H9 (cell line): ENCODE measurements around the gene ANK3. TPM values are rescaled to one million over a fixed set of nuclear protein-coding genes. Genes with fewer than 3 reads are reported as not detected.
"Not testable (repeated sequence)": the region's sequence is repeated elsewhere in the genome, so short reads cannot be mapped to it uniquely, and the experiment has no call there.

Source experiments
- DNase-seq: peaks from one replicate; pipeline ENCODE4 v3.0.0-alpha.2; 2017
- H2AFZ ChIP-seq: one replicate; pipeline ENCODE4 v1.6.1; 2013; ENCODE audit warnings: mild to moderate bottlenecking, low read length, control low read depth, moderate library complexity
- H2AK5ac ChIP-seq: 2 replicates; pipeline ENCODE4 v1.6.1; 2013; ENCODE audit warnings: low read length, control low read depth, mixed read lengths; ENCODE audit not compliant: insufficient read length
- H2BK120ac ChIP-seq: one replicate; pipeline ENCODE4 v1.6.1; 2013; ENCODE audit warnings: low read depth, mild to moderate bottlenecking, low read length, control low read depth, inconsistent platforms; ENCODE audit not compliant: poor library complexity, severe bottlenecking
- H2BK12ac ChIP-seq: 2 replicates; pipeline ENCODE4 v1.6.1; 2013; ENCODE audit warnings: low read length, control low read depth, mixed read lengths, low read depth; ENCODE audit not compliant: insufficient read length
- H2BK15ac ChIP-seq: 2 replicates; pipeline ENCODE4 v1.6.1; 2013; ENCODE audit warnings: low read depth, low read length, control low read depth
- H2BK20ac ChIP-seq: one replicate; pipeline ENCODE4 v1.6.1; 2013; ENCODE audit warnings: low read depth, mild to moderate bottlenecking, low read length, control low read depth, inconsistent platforms; ENCODE audit not compliant: poor library complexity, severe bottlenecking
- H2BK5ac ChIP-seq: 2 replicates; pipeline ENCODE4 v1.6.1; 2013; ENCODE audit warnings: low read length, control low read depth, mixed read lengths; ENCODE audit not compliant: insufficient read length
- H3K14ac ChIP-seq: 2 replicates; pipeline ENCODE4 v1.6.1; 2013; ENCODE audit warnings: low read length, control low read depth; ENCODE audit not compliant: insufficient read depth
- H3K18ac ChIP-seq: 2 replicates; pipeline ENCODE4 v1.6.1; 2013; ENCODE audit warnings: low read depth, mild to moderate bottlenecking, mixed read lengths, low read length, control low read depth; ENCODE audit not compliant: insufficient read length
- H3K23ac ChIP-seq: 2 replicates; pipeline ENCODE4 v1.6.1; 2013; ENCODE audit warnings: low read length, control low read depth, mixed read lengths, low read depth; ENCODE audit not compliant: insufficient read length
- H3K23me2 ChIP-seq: 2 replicates; pipeline ENCODE4 v1.6.1; 2013; ENCODE audit warnings: low read depth, mild to moderate bottlenecking, mixed read lengths, low read length, control low read depth; ENCODE audit not compliant: insufficient read length, poor library complexity, severe bottlenecking
- H3K27ac ChIP-seq: 2 replicates; pipeline ENCODE4 v1.5.1; 2013; ENCODE audit warnings: low read length, control low read depth, mixed read lengths, low read depth; ENCODE audit not compliant: insufficient read length
- H3K27me3 ChIP-seq: 2 replicates; pipeline ENCODE4 v1.6.1; 2013; ENCODE audit warnings: low read length, control low read depth, inconsistent platforms; ENCODE audit not compliant: insufficient read depth
- H3K4ac ChIP-seq: 2 replicates; pipeline ENCODE4 v1.6.1; 2013; ENCODE audit warnings: low read depth, mild to moderate bottlenecking, control low read depth, inconsistent platforms, low read length, moderate library complexity
- H3K4me1 ChIP-seq: 2 replicates; pipeline ENCODE4 v1.6.1; 2013; ENCODE audit warnings: low read length, control low read depth, inconsistent platforms; ENCODE audit not compliant: insufficient read depth
- H3K4me2 ChIP-seq: 2 replicates; pipeline ENCODE4 v1.6.1; 2013; ENCODE audit warnings: low read length, control low read depth, mixed read lengths; ENCODE audit not compliant: insufficient read length, insufficient read depth
- H3K56ac ChIP-seq: 2 replicates; pipeline ENCODE4 v1.6.1; 2013; ENCODE audit warnings: low read depth, mild to moderate bottlenecking, mixed read lengths, low read length, control low read depth; ENCODE audit not compliant: insufficient read length
- H3K79me1 ChIP-seq: 2 replicates; pipeline ENCODE4 v1.6.1; 2013; ENCODE audit warnings: low read depth, mild to moderate bottlenecking, moderate library complexity, low read length, control low read depth, inconsistent platforms; ENCODE audit not compliant: insufficient read depth, poor library complexity, severe bottlenecking
- H3K79me2 ChIP-seq: 2 replicates; pipeline ENCODE4 v1.6.1; 2013; ENCODE audit warnings: low read length, control low read depth, inconsistent platforms; ENCODE audit not compliant: insufficient read depth
- H3K9ac ChIP-seq: 2 replicates; pipeline ENCODE4 v1.6.1; 2013; ENCODE audit warnings: low read length, control low read depth, mixed read lengths; ENCODE audit not compliant: insufficient read length; ENCODE audit errors: extremely low read depth
- H3K9me3 ChIP-seq: one replicate; pipeline ENCODE4 v1.6.1; 2013; ENCODE audit warnings: low read depth, low read length, inconsistent platforms; ENCODE audit not compliant: control insufficient read depth
- H3T11ph ChIP-seq: one replicate; pipeline ENCODE4 v1.6.1; 2013; ENCODE audit warnings: mild to moderate bottlenecking, low read length, control low read depth, inconsistent platforms
- H4K20me1 ChIP-seq: one replicate; pipeline ENCODE4 v1.6.1; 2013; ENCODE audit not compliant: control insufficient read depth, insufficient read length, insufficient read depth
- H4K5ac ChIP-seq: 2 replicates; pipeline ENCODE4 v1.6.1; 2013; ENCODE audit warnings: low read depth, mild to moderate bottlenecking, mixed read lengths, low read length, control low read depth; ENCODE audit not compliant: insufficient read length
- H4K8ac ChIP-seq: replicated peaks from 2 replicates; pipeline ENCODE4 v1.6.1; 2013; ENCODE audit warnings: low read length, control low read depth, mixed read lengths, low read depth; ENCODE audit not compliant: insufficient read length
- H4K91ac ChIP-seq: 2 replicates; pipeline ENCODE4 v1.6.1; 2013; ENCODE audit warnings: low read depth, mild to moderate bottlenecking, moderate library complexity, mixed read lengths, low read length, control low read depth; ENCODE audit not compliant: insufficient read length
- H3K27ac Mint-ChIP-seq, 3 experiments: 2 replicates in 2 of 3; 3 replicates in 1 of 3; pipeline ENCODE4 v1.8.0; 2020 to 2021; ENCODE audit warnings: mixed read lengths in 3 of 3, mild to moderate bottlenecking in 1 of 3, moderate library complexity in 1 of 3
- H3K27me3 Mint-ChIP-seq: 2 replicates; pipeline ENCODE4 v1.8.0; 2021; ENCODE audit warnings: low read depth, mild to moderate bottlenecking, moderate library complexity, mixed read lengths
- H3K36me3 Mint-ChIP-seq, 3 experiments: 2 replicates in 2 of 3; 3 replicates in 1 of 3; pipeline ENCODE4 v1.8.0; 2020 to 2021; ENCODE audit warnings: low read depth in 3 of 3, mixed read lengths in 3 of 3; ENCODE audit not compliant: insufficient read depth in 1 of 3
- H3K4me1 Mint-ChIP-seq, 2 experiments: 2 replicates each; pipeline ENCODE4 v1.8.0; 2020; ENCODE audit warnings: mixed read lengths in 2 of 2
- H3K4me3 Mint-ChIP-seq, 2 experiments: 2 replicates in 1 of 2; 3 replicates in 1 of 2; pipeline ENCODE4 v1.8.0; 2020 to 2021; ENCODE audit warnings: mild to moderate bottlenecking in 2 of 2, mixed read lengths in 2 of 2, moderate library complexity in 1 of 2
- H3K9me3 Mint-ChIP-seq, 2 experiments: 2 replicates in 1 of 2; 3 replicates in 1 of 2; pipeline ENCODE4 v1.8.0; 2020; ENCODE audit warnings: mild to moderate bottlenecking in 2 of 2, mixed read lengths in 2 of 2, moderate library complexity in 1 of 2
- WGBS: extraction: QIAGEN DNeasy Blood & Tissue Kit; methylation state at CpG from one replicate; pipeline ENCODE4 v1.1.7; 2013; ENCODE audit warnings: missing lambda C conversion rate, low lambda C conversion rate, mixed read lengths; ENCODE audit not compliant: insufficient read length; ENCODE audit errors: extremely low coverage; 5-methylcytosine and 5-hydroxymethylcytosine counted together
- total RNA-seq: library from RNA; stranded (reverse); gene quantifications from 2 replicates; pipeline ENCODE4 v1.2.1, GENCODE V29; 2021
- TF ChIP-seq, protein P1 (sequence below): fragments of 200-600 bp; sonication (generic); conservative IDR thresholded peaks from 3 replicates; pipeline ENCODE4 v1.8.0; 2021; ENCODE audit warnings: antibody characterized with exemption, mild to moderate bottlenecking

The ANK3 gene
- total RNA-seq, 1 experiment from 2014 or later = 59.6 TPM

- H3K27me3 Mint-ChIP-seq = no peaks in the 10 kb centered on the region
- Histone ChIP-seq H3K56ac (no peak overlapping the region), H3K14ac (no peak overlapping the region), H2BK15ac (no peak overlapping the region), H2AK5ac (no peak overlapping the region), H3K4me1 (no peaks in the 10 kb centered on the region), H3K79me1 (no peaks in the 10 kb centered on the region), H3K79me2 (no peaks in the 10 kb centered on the region), H3K27ac (no peak overlapping the region), H4K20me1 (no peaks in the 10 kb centered on the region), H3K18ac (no peak overlapping the region), H4K91ac (no peak overlapping the region), H3K23ac (no peak overlapping the region), H3K9me3 (no peaks in the 10 kb centered on the region), H2BK120ac (no peak overlapping the region), H4K8ac (no peak overlapping the region), H3K23me2 (no peaks in the 10 kb centered on the region), H3T11ph (no peak overlapping the region), H2BK5ac (no peak overlapping the region), H3K4ac (no peak overlapping the region), H2AFZ (no peak overlapping the region), H2BK12ac (no peak overlapping the region), H3K9ac (no peak overlapping the region), H2BK20ac (no peak overlapping the region), H3K4me2 (no peak overlapping the region), H4K5ac (no peak overlapping the region), H3K27me3 (no peaks in the 10 kb centered on the region)
- H3K9me3 Mint-ChIP-seq = no peaks in the 10 kb centered on the region
- DNase-seq = no peak
- no CpG with 5 or more reads among the region's 8 CpGs for WGBS
- TF ChIP-seq, protein P1, sequence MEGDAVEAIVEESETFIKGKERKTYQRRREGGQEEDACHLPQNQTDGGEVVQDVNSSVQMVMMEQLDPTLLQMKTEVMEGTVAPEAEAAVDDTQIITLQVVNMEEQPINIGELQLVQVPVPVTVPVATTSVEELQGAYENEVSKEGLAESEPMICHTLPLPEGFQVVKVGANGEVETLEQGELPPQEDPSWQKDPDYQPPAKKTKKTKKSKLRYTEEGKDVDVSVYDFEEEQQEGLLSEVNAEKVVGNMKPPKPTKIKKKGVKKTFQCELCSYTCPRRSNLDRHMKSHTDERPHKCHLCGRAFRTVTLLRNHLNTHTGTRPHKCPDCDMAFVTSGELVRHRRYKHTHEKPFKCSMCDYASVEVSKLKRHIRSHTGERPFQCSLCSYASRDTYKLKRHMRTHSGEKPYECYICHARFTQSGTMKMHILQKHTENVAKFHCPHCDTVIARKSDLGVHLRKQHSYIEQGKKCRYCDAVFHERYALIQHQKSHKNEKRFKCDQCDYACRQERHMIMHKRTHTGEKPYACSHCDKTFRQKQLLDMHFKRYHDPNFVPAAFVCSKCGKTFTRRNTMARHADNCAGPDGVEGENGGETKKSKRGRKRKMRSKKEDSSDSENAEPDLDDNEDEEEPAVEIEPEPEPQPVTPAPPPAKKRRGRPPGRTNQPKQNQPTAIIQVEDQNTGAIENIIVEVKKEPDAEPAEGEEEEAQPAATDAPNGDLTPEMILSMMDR = no peak
- no peaks in the 10 kb centered on the region for H3K36me3 Mint-ChIP-seq
- peaks cover 7 to 15% of the 10 kb centered on the region in 2 experiments for H3K4me1 Mint-ChIP-seq
- H3K4me3 Mint-ChIP-seq = peak overlapping the region in 1 of 2 experiments; percentile 12; a peak in 1 of 5 replicates
- H3K27ac Mint-ChIP-seq = no peak overlapping the region; a peak in 2 of 7 replicates
Measured at GRCh38 chr10:60292998-60293397, 96.7 kb downstream of the ANK3 start.

GRCh38 chr10:60292536-60292935 is 97.1 kb downstream of the ANK3 start:
- not testable (repeated sequence) for H3K4me3 Mint-ChIP-seq, H4K8ac ChIP-seq, H3K27me3 ChIP-seq, H3K4me1 ChIP-seq, H3K4me2 ChIP-seq, H2BK20ac ChIP-seq, H2BK15ac ChIP-seq, H3T11ph ChIP-seq, H2BK5ac ChIP-seq, H4K20me1 ChIP-seq, H3K36me3 Mint-ChIP-seq, H2AFZ ChIP-seq, H4K91ac ChIP-seq, H3K27me3 Mint-ChIP-seq, DNase-seq, H3K79me1 ChIP-seq, H3K79me2 ChIP-seq, H3K9ac ChIP-seq, H4K5ac ChIP-seq, H2BK120ac ChIP-seq, H3K9me3 Mint-ChIP-seq, H2AK5ac ChIP-seq, H3K27ac Mint-ChIP-seq, H3K9me3 ChIP-seq, H3K14ac ChIP-seq, H3K56ac ChIP-seq, H3K18ac ChIP-seq, H2BK12ac ChIP-seq, H3K23ac ChIP-seq, H3K27ac ChIP-seq, H3K23me2 ChIP-seq, H3K4ac ChIP-seq
- peaks cover 7 to 15% of the 10 kb centered on the region in 2 experiments for H3K4me1 Mint-ChIP-seq
- no CpG with 5 or more reads among the region's 6 CpGs for WGBS
